ENCODE results near the gene CDIPT.

CDIPT gene

GRCh38 chr16:29820730-29821642 lies 42.0 kb downstream of the CDIPT start:
- no peak for TF ChIP-seq CTCF (IDR thresholded peaks at IDR 0.05; ENCODE audit: control extremely low read depth, extremely low read depth, low read depth, missing control alignments)
- ChIA-PET POLR2A (interaction anchor here (0.8 kb wide), 1 partner anchor 10 kb away, joined by 5 read pairs; no protein-coding TSS in a partner anchor), CTCF (interaction anchor here (0.9 to 11.3 kb wide), 9 partner anchors 8 to 158 kb away, joined by 3 to 93 read pairs (median 4); partner anchors contain the start of gene KIF22)

DNA sequence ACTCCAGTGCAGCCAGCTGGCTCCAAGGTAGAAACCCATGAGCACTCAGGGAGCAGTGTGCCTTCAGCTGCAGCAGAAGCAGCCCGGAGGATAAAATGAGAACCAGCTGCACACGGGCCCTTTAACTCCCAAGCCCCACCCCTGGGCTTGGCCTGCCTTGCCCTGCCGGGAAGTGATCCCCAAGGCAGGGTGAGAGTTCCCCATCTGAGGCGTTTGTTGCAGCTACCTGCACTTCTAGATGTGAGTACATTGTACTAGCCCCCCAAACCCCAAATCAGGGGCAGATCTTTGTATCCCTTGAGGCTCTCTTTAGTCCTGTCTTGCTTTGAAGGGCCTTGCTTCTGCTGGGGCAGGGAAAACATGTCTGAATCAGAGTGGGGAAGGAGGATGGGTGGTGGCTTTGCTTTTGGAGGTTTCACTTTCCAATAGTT lies 42.7 kb downstream of the CDIPT start, which contains the start of gene MVP:
MVP (plus strand) TSS at position 192 of the 431 bp plus-strand sequence. CDS start 10,088 bp downstream, outside the sequence.
- no peak for TF ChIP-seq CTCF (IDR thresholded peaks at IDR 0.05; ENCODE audit: control extremely low read depth, extremely low read depth, low read depth, missing control alignments)
- DNase-seq (ENCODE audit: extremely low spot score): peak; percentile 72
- CTCF ChIA-PET: interaction anchor here (0.9 to 11.3 kb wide), 7 partner anchors 9 to 159 kb away, joined by 3 to 93 read pairs (median 8); partner anchors contain the start of gene KIF22
- POLR2A ChIA-PET: interaction anchor here (0.8 kb wide), 1 partner anchor 10 kb away, joined by 5 read pairs; no protein-coding TSS in a partner anchor

More at GRCh38 chr16:29820730-29821642, 42.0 kb downstream of the CDIPT start:
- DNase-seq (ENCODE audit: extremely low spot score): peak; percentile 72

DNA sequence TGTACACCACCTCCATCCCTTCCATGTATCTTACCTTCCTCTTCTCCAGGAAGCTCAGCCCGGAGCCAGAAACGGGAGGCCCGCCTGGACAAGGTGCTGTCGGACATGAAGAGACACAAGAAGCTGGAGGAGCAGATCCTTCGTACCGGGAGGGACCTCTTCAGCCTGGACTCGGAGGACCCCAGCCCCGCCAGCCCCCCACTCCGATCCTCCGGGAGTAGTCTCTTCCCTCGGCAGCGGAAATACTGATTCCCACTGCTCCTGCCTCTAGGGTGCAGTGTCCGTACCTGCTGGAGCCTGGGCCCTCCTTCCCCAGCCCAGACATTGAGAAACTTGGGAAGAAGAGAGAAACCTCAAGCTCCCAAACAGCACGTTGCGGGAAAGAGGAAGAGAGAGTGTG lies 43.5 kb downstream of the CDIPT start:
- ChIA-PET POLR2A (interaction anchor here (0.6 kb wide), 1 partner anchor 169 kb away, joined by 7 read pairs; no protein-coding TSS in a partner anchor), CTCF (interaction anchor here (2.0 to 11.3 kb wide), 6 partner anchors 10 to 34 kb away, joined by 4 to 93 read pairs (median 9); partner anchors contain the start of gene MAZ)
- no peak for DNase-seq (ENCODE audit: extremely low spot score)
- TF ChIP-seq CTCF (IDR thresholded peaks at IDR 0.05; ENCODE audit: control extremely low read depth, extremely low read depth, low read depth, missing control alignments): no peak

- no peak for DNase-seq (ENCODE audit: extremely low spot score)
- CTCF ChIA-PET: interaction anchor here (1.0 to 11.3 kb wide), 7 partner anchors 11 to 118 kb away, joined by 3 to 93 read pairs (median 4); partner anchors contain the start of gene MAZ
- TF ChIP-seq CTCF (IDR thresholded peaks at IDR 0.05; ENCODE audit: control extremely low read depth, extremely low read depth, low read depth, missing control alignments): no peak
- POLR2A ChIA-PET: interaction anchor here (0.6 kb wide), 1 partner anchor 250 kb away, joined by 4 read pairs; no protein-coding TSS in a partner anchor
Measured at GRCh38 chr16:29818082-29818481, 44.9 kb downstream of the CDIPT start.

DNA sequence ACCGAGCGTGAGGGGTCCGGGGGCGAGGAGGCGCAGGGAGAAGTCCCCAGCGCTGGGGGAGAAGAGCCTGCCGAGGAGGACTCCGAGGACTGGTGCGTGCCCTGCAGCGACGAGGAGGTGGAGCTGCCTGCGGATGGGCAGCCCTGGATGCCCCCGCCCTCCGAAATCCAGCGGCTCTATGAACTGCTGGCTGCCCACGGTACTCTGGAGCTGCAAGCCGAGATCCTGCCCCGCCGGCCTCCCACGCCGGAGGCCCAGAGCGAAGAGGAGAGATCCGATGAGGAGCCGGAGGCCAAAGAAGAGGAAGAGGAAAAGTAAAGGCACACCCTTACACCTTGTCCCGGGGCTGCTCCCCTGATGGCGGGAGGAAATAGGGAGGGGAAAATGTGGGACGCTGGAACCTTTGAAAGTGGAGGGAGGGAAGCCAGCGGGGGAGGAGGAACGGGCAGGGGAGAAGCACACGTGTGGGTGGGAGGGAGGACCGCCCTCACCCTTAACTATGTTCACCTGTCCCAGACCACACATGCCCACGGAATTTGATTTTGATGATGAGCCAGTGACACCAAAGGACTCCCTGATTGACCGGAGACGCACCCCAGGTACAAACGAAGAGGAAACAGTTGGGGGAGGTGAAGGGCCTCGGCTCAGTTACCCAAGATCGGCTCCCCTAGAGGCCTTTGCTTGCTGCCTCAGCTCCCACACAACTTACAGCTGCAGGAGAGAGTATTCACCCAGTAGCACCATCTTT lies 46.2 kb downstream of the CDIPT start:
- peak; percentile 53 for DNase-seq (ENCODE audit: extremely low spot score)
- CTCF ChIA-PET: interaction anchor here (0.6 to 3.9 kb wide), 12 partner anchors 10 to 176 kb away, joined by 3 to 39 read pairs (median 4); partner anchors contain the start of gene MAZ
- POLR2A ChIA-PET: interaction anchor here (0.5 to 1.7 kb wide), 5 partner anchors 10 to 273 kb away, joined by 3 to 8 read pairs (median 4); partner anchors contain the start of gene TAOK2
- TF ChIP-seq CTCF (IDR thresholded peaks at IDR 0.05; ENCODE audit: control extremely low read depth, extremely low read depth, low read depth, missing control alignments): no peak

Measured in GM10248 (cell line).